Ammon's horn (tissue), 1 donor: ENCODE measurements around the gene UBE2G2.

ENCODE experiments used
- DNase-seq: peaks from one replicate; pipeline ENCODE4 v3.0.0-alpha.2; 2016; ENCODE audit warnings: low spot score

Gene UBE2G2

GRCh38 chr21:44727321-44727720 lies 74.3 kb downstream of the UBE2G2 start:
- DNase-seq = no peak

GRCh38 chr21:44726826-44727225 lies 74.8 kb downstream of the UBE2G2 start:
- DNase-seq = no peak

- no peak for DNase-seq
Observed at GRCh38 chr21:44724926-44725325, 76.7 kb downstream of the UBE2G2 start.

GRCh38 chr21:44724196-44724595 lies 77.4 kb downstream of the UBE2G2 start:
- DNase-seq = no peak

GRCh38 chr21:44723177-44724131 lies 78.2 kb downstream of the UBE2G2 start:
- DNase-seq = no peak

- no peak for DNase-seq
Observed at GRCh38 chr21:44722731-44723130, 78.9 kb downstream of the UBE2G2 start.

- DNase-seq = no peak
Observed at GRCh38 chr21:44720170-44720569, 81.5 kb downstream of the UBE2G2 start.
